ENCODE results near the gene KCNQ1.

DNA sequence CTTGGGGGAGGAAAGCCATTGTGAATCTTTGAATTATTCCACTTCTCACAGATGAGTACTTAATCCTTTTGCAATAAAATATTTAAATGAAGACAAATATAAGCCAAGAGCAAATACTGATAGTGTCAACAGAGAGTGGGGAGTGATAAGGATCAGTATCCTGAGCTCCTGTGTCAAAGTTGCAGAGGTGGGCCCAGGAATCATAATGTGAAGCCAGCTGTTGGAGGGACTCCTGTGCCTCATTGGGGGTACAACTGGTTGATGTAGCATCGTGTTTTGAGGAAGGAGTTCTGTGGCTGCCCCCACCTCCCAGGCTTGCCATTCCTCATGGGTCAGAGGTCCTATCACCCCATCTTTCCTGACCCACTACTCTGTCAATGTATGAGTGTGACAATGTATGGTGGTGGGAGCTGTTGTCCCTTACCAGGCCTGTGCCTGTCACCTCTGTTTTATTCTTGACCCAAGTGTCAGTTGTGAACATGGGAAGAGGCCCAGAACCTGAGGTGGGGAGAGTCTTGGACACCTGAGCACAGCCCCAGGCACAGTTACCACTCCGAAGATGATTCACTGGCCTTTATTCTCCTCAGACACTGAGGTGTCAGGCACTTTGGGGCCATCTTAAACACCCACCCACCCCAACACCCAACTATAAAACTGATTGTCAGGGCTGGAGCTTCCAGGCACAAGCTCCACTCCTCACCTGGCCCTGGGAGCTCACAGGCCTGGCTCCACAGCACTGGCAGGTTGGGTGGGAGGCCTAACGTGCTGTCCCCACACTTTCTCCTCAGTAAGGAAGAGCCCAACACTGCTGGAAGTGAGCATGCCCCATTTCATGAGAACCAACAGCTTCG is 216.6 kb downstream of the KCNQ1 start:
- TF ChIP-seq, protein P1, sequence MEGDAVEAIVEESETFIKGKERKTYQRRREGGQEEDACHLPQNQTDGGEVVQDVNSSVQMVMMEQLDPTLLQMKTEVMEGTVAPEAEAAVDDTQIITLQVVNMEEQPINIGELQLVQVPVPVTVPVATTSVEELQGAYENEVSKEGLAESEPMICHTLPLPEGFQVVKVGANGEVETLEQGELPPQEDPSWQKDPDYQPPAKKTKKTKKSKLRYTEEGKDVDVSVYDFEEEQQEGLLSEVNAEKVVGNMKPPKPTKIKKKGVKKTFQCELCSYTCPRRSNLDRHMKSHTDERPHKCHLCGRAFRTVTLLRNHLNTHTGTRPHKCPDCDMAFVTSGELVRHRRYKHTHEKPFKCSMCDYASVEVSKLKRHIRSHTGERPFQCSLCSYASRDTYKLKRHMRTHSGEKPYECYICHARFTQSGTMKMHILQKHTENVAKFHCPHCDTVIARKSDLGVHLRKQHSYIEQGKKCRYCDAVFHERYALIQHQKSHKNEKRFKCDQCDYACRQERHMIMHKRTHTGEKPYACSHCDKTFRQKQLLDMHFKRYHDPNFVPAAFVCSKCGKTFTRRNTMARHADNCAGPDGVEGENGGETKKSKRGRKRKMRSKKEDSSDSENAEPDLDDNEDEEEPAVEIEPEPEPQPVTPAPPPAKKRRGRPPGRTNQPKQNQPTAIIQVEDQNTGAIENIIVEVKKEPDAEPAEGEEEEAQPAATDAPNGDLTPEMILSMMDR (conservative IDR thresholded peaks at IDR 0.05 in 1 of 2, IDR thresholded peaks at IDR 0.05 in 1 of 2; ENCODE audit: low read depth in 1 of 2, low read length in 2 of 2), result no peak
- no peak for TF ChIP-seq EZH2 (IDR thresholded peaks at IDR 0.05; ENCODE audit: low read length, missing control alignments)

Data from fibroblast of lung (primary cell).